ENCODE results near the gene COL3A1.

Gene COL3A1

GRCh38 chr2:188974164-188974563 is at the start of gene COL3A1:
Gene COL3A1 (plus strand): TSS chr2:188974373. CDS start chr2:188974490, 117 bp downstream.
- TF ChIP-seq, protein P1, sequence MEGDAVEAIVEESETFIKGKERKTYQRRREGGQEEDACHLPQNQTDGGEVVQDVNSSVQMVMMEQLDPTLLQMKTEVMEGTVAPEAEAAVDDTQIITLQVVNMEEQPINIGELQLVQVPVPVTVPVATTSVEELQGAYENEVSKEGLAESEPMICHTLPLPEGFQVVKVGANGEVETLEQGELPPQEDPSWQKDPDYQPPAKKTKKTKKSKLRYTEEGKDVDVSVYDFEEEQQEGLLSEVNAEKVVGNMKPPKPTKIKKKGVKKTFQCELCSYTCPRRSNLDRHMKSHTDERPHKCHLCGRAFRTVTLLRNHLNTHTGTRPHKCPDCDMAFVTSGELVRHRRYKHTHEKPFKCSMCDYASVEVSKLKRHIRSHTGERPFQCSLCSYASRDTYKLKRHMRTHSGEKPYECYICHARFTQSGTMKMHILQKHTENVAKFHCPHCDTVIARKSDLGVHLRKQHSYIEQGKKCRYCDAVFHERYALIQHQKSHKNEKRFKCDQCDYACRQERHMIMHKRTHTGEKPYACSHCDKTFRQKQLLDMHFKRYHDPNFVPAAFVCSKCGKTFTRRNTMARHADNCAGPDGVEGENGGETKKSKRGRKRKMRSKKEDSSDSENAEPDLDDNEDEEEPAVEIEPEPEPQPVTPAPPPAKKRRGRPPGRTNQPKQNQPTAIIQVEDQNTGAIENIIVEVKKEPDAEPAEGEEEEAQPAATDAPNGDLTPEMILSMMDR (IDR thresholded peaks at IDR 0.05; ENCODE audit: low read depth, low read length), result no peak
- DNase-seq (ENCODE audit: extremely low read depth, low read depth), result peak; percentile 67

- no peak for DNase-seq (ENCODE audit: extremely low read depth, low read depth)
These were observed 45.5 kb upstream of the COL3A1 start for GRCh38 chr2:188928643-188929042.

GRCh38 chr2:188931361-188931760 is 42.8 kb upstream of the COL3A1 start:
- TF ChIP-seq, protein P1 (IDR thresholded peaks at IDR 0.05; ENCODE audit: low read depth, low read length), result no peak
- DNase-seq (ENCODE audit: extremely low read depth, low read depth), result no peak

More at GRCh38 chr2:188928643-188929042, 45.5 kb upstream of the COL3A1 start:
- TF ChIP-seq, protein P1 (IDR thresholded peaks at IDR 0.05; ENCODE audit: low read depth, low read length), result no peak

- DNase-seq (ENCODE audit: extremely low read depth, low read depth), result peak; percentile 73
- TF ChIP-seq, protein P1 (IDR thresholded peaks at IDR 0.05; ENCODE audit: low read depth, low read length), result no peak
These were observed 36.6 kb upstream of the COL3A1 start for GRCh38 chr2:188937228-188938220.

DNA sequence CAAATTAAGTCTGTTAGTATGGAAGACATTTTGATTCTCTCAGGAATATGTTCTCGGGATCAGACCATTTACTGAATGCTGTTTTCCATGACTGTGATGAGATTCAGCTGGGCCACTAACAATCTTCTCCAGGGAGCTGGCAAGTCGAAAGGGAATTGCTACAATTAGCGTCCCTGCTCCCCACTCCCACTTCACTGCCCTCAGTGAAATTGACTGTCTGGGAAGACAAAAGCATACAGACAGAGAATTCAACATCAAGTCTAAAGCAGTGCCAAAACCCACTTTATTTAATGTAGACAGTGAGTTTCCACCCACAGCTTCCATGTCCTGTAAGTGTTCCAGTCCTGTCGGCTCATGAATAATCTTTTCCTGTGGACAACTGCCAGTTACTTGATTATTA is 34.0 kb upstream of the COL3A1 start:
- TF ChIP-seq, protein P1 (IDR thresholded peaks at IDR 0.05; ENCODE audit: low read depth, low read length), result no peak
- no peak for DNase-seq (ENCODE audit: extremely low read depth, low read depth)

GRCh38 chr2:188944442-188944841 is 29.7 kb upstream of the COL3A1 start:
- TF ChIP-seq, protein P1 (IDR thresholded peaks at IDR 0.05; ENCODE audit: low read depth, low read length), result no peak
- DNase-seq (ENCODE audit: extremely low read depth, low read depth), result no peak

Measured in AG09319 (cell line).